ENCODE data around the gene TAPT1.

The TAPT1 gene

GRCh38 chr4:16233569-16234177, 7.4 kb upstream of the TAPT1 start:
- no peak for TF ChIP-seq CTCF (conservative IDR thresholded peaks at IDR 0.05; ENCODE audit: low read depth, low read length)
- no peak overlapping the region for H3K4me3 ChIP-seq (ENCODE audit: low read length)
- DNase-seq (ENCODE audit: low read depth) = no peak

- no peak for DNase-seq (ENCODE audit: low read depth)
- H3K4me3 ChIP-seq (ENCODE audit: low read length) = no peak overlapping the region
- no peak for TF ChIP-seq CTCF (conservative IDR thresholded peaks at IDR 0.05; ENCODE audit: low read depth, low read length)
Measured at GRCh38 chr4:16231570-16232245, 5.4 kb upstream of the TAPT1 start.

- no peak overlapping the region for H3K4me3 ChIP-seq (ENCODE audit: low read length)
- DNase-seq (ENCODE audit: low read depth) = no peak
- no peak for TF ChIP-seq CTCF (conservative IDR thresholded peaks at IDR 0.05; ENCODE audit: low read depth, low read length)
Measured at GRCh38 chr4:16230308-16230707, 4.0 kb upstream of the TAPT1 start.

- H3K4me3 ChIP-seq (ENCODE audit: low read length) = no peak overlapping the region
- TF ChIP-seq CTCF (conservative IDR thresholded peaks at IDR 0.05; ENCODE audit: low read depth, low read length) = no peak
- no peak for DNase-seq (ENCODE audit: low read depth)
Measured at GRCh38 chr4:16229604-16230003, 3.3 kb upstream of the TAPT1 start.

GRCh38 chr4:16227462-16227868, 1.2 kb upstream of the TAPT1 start:
- H3K4me3 ChIP-seq (ENCODE audit: low read length) = peak overlapping the region; percentile 81
- no peak for TF ChIP-seq CTCF (conservative IDR thresholded peaks at IDR 0.05; ENCODE audit: low read depth, low read length)
- DNase-seq (ENCODE audit: low read depth) = no peak

- TF ChIP-seq CTCF (conservative IDR thresholded peaks at IDR 0.05; ENCODE audit: low read depth, low read length) = no peak
- no peak for DNase-seq (ENCODE audit: low read depth)
- peak overlapping the region; percentile 81 for H3K4me3 ChIP-seq (ENCODE audit: low read length)
Measured at GRCh38 chr4:16226816-16227461, 668 bp upstream of the TAPT1 start.

Data from retinal pigment epithelial cell (primary cell).